ENCODE data around the gene NRXN3.

The NRXN3 gene

DNA sequence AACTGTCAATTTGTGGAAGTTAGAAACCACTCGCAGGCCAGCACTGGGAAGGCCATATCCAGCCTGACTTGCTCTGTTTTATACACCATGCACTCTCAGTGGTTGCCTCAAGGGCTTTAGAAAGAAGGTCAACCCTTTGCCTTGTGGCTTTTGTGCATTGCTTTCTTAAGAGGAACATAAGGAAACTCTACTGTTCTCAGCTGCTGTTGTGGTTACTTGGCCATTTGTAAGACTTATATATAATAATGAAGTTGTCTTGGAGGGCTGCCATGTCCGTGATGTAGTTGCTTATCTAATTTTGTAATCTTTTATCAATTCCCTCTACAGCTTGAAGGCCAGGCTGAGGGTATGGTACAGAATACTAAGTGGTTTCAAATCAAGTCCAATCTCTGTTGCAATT is 1403.3 kb downstream of the NRXN3 start:
- no peak for DNase-seq

DNA sequence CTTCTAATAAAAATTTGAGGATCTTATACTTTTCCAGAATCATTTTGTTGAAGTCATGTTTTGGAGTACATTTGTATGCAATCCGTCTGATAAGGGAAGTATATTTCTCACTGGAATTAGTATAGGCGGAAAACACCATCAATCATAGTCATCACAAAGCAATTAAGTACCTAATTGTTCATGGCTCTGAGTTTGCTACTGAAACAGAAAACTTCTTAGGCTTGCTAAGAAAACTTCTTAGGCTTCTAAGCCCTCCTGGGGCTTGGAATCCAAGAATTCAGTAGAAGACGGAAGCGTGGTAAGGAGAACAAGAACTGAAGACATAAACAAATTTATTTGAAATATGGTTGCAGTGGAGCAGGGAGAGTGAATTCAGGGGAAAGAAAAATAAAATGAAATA is 1404.9 kb downstream of the NRXN3 start:
- DNase-seq = no peak

DNA sequence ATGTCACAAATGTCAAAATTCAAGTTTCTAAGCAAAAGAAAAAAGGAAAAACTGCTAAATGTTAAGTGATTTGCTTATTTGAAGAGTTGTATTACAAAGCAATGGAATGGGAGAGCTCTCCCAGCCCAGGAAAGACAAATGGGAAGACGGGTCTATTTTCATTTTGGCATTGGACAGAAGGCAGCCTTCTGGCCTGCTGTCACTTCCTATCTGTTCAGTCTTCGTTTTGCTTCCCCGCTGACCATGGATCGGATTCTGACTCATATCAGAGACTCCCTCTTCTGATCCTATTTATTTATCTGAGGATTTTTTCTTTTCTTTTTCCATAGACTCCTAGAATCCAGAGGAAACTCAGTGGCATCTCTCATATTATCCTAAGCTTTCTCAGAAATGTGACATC is 1406.3 kb downstream of the NRXN3 start:
- no peak for DNase-seq

DNA sequence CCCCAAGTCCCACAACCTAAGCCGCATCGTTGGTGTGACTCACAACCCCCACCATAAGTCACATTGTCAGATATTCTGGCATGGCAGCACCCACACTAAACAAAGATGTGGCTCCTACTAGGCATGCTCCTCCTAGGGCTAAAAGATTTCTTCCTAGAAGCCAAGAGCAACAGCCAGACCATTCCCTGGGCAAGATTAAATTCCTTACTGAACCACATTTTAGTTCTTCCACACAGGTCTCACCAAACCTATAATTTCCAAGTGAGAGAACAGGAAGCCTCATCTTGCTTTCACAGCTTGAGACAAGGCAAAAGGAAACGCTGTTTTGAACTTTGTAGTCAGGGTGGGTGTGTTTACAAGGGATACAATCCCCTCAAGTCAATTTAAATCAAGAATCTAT is 1408.3 kb downstream of the NRXN3 start:
- DNase-seq = no peak

DNA sequence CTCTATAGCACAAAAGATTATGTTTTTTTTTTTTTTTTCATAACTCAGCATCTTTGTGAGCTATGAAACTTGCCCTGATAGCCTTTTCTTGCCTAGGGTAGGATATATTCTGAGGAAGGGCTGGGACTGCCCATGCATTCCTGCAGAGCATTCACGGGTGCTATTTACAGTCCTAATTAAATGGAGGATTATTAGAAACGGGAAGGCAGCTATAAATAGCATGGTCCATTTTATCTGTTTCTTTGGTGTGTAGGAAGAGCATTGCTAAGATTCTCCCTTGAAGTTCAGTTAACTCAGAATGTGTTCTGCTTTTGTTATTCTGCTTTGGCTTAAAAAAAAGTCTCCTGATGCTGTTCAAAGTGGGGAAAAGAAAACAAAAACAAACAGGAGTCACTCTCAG is 1410.2 kb downstream of the NRXN3 start:
- DNase-seq = no peak

DNA sequence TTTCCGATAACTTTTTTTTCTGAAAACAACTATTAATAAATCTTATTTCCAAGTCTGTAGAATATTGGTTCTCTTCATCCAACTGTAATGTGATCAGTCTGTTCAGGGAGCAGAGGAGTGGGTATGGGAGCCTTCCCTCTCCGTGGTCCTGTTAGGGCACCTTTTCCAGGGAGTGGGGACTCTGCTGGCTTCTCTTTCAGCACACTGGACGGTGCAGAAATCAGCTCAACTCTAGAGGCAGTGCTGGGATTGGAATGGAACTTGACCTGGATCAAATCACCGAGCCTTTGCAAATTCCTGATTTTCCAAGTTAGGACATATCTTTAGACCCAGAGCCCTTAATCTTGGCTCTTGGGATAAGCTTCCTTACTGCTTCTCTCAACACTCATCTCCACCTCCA is 1410.7 kb downstream of the NRXN3 start:
- no peak for DNase-seq

DNA sequence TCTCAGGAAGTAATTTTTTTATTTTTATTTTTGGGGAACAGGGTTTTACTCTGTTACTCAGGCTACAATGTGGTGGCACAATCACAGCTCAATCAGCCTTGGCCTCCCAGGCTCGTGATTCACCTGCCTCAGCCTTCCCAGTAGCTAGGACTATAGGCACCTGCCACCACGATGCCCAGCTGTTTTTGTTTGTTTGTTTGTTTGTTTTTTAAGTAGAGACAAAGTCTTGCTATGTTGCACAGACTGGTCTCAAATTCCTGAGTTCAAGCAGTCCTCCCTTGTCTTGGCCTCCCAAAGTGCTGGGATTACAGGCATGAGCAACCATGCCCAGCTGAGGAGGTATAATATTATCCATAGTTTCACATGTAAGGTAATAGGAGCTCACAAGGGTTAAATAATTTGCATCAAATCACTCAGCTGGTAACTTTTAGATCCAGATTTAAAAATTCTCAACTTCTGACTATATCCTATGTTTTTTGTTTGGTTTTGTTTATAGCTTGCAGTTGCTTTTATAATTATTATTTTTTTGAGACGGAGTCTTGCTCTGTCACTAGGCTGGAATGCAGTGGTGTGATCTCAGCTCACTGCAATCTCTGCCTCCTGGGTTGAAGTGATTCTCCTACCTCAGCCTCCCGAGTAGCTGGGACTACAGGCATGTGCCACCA is 1411.9 kb downstream of the NRXN3 start:
- DNase-seq = no peak

DNA sequence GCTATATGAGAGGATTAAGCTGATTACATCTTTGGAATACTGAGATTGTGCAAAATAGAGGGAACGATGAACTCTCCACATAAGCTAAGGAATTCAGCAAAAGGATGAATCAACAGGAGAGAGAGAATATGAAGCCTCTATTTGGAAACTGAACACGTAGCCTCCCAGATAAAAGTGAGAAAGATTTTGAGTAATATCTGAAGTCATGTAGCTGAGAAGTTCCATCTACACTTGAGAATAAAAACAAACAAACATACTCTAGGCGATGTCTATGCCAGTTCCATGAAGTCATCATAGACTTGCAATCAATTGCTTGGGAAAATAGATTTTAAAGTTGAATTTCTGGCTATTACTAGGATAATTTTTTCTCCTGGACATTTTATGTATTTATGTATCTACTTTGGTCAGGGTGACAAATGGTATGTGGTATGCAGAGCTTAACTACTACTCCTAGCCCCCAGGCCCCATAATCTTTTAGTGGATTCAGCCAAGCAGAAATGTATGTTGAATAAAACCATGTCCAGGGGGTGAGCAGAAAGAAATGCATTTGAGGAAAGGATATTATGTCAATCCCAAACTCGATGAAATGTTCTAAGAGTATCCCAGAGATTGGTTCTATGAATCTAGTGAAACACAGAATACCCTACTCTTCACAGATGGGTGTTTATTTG is 1413.7 kb downstream of the NRXN3 start:
- DNase-seq = no peak

DNA sequence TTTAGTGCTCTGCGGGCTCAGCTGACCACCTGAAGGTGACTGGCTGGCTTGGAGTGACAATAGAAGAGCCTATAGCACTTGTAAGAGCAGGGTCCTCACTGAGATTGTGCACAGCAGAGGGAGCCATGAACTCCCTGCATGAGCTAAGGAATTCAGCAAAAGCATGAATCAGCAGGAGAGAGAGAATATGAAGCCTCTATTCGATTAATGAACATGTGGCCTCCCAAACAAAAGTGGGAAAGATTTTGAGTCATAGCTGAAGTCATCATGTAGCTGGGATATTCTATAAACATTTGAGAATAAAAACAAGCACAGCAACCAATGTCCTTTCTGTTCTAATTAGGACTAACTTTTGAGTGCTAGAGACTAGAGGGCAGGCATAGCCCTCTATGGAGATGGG is 1414.5 kb downstream of the NRXN3 start:
- DNase-seq = no peak

DNA sequence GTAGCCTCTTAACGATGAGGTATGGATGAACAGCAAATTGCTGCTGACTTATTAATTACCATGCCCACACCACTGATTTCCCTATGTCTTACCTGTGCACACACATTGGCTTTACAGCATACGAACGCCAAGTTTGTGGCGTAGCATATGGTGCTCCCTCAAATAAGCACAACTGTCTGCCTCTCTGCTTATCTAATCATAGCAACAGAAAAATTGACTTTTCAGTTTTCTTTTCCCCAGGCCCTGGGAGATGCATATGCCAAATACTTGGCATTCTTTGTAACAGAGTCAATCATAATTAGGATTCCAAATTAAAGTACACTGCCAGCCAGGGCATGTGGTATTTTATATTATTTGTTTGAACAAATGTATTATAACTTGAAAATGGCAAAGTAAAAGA is 1415.7 kb downstream of the NRXN3 start:
- no peak for DNase-seq

DNA sequence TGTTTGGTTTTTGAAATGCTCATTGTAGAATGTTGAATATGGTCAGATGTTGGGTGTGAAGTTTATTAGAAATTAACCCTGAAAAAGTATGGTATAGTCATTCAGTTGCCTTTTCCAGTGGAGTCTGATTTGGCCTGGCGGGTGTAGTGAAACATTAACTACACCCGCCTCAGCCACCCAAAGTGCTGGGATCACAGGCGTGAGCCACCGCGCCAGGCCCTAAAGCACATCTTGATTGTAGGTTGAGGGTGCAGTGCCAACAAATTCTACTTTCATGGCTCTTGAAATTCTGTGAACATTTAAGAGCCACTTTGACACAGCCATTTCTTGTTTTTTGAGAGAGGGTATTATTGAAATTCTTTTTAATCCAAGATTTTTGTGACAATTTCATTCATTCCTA is 1416.2 kb downstream of the NRXN3 start:
- DNase-seq = no peak

DNA sequence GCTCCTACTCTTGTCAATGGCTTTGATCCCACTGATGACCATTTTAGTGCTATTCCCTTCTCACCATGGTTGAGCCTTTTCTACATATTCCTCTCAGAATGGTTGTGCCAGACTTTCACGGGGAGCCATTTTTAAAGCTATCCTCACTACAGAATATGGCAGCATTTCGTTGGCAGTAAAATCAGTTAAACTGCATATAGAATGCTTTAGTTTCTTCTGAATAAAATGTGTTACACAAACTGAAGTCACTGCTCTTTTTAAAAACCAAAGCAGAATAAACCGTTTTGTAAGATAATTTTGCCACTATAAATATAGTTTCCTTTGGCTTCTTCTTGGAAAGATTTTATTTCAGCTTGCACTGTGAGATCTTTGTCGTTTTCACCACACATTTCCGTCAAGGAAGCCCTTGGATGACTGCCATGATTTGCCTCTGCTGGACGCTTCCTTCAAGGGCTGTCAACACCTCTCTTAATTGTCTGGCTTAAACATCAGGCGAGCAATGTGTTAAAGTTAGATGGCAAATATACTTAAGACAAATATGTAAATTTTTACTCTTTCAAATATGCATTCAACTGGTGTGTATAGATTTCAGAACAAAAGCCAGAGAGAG is 1416.9 kb downstream of the NRXN3 start:
- DNase-seq = no peak

DNA sequence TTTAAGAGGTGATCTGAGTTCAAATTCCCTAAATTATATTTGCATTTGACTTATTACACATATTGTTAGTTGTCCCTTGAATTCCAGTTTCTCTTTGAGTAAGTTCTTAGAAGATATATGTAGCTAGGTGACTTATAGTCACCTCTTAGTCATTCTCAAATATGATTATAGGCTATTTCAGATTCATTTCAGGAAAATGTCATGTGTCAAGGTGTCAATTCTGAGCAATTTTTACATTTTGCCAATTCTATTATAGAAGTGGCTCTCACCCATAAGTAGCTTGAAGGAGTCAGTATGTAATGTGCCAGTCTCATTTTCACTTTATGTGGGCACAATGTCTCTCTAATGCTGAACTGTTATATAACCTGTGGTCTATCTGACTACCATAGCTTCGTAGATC is 1417.7 kb downstream of the NRXN3 start:
- DNase-seq = no peak

DNA sequence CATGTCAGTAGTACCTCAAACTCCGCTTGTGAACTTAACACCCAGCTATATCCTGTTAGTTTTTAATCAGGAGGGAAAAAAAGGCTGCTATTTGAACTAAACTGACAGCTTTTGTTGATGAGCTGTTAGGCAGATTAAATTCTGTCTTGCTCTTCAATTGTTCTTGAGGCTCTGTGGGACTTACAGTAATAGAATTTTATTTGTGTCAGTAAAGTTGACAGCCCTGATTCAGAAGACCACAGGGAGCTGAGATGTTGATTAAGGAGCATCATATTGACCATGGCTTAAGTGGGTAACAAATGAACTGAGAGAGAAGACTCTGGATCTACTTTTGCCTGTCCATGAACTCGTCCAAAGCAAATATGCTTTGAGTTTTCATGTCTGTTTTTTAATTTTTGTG is 1418.2 kb downstream of the NRXN3 start:
- DNase-seq = no peak

DNA sequence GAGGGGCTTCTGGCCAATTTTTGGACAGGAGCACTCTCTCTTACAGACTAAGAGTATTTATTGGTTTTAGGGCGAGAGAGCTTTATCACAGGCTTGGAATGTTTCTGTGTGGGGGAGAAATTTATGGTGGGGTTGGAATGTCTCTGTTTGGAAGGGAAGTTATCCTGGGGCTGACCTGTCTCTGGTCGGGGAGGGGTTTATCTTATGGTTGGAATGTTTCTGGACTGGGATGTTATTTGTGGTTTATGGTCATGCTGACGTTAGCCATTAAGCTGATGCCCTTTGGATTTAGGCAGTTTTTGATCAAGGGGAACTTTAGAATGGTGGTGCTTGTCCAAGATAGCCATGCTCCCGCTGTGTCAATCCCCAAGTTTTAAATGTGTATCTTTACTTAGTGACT is 1426.4 kb downstream of the NRXN3 start:
- DNase-seq = no peak

DNA sequence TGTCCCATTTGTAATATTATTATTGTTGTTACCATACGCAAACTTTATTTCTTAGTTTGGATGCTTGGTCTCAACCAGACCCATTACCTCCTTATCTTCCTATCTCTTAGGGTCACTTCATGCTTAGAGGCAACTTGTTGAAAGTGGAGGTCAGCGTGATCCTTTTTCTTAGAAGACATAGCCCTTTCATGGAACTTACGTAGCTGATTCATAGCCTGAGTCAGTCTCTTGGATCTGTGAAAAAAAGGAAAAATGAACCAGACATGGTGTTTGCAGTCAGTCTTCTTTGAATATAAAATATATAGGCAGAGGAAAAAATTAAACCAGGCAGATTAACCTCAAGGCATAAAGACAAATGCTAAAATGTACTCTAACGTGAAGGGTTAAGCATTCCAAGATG is 1427.4 kb downstream of the NRXN3 start:
- DNase-seq = no peak

DNA sequence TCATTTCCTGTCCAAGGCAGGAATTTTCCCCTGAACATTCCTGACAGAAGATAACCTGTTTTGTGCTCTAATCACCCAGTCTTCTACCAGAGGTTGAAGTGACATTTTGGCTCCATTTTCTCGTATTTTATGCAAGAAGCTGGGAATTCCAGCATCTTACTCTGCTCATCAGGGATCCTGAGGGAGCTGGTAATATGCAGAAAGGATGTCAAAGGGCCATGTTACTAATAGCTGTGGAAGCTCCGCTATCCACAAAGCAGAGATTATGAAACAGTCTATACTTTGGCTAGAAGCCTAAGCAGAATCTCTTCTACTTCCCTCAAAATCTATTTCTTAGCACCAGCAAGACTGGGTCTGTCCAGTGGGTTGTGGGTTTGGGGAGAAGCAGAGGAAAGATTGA is 1428.2 kb downstream of the NRXN3 start:
- DNase-seq = no peak

DNA sequence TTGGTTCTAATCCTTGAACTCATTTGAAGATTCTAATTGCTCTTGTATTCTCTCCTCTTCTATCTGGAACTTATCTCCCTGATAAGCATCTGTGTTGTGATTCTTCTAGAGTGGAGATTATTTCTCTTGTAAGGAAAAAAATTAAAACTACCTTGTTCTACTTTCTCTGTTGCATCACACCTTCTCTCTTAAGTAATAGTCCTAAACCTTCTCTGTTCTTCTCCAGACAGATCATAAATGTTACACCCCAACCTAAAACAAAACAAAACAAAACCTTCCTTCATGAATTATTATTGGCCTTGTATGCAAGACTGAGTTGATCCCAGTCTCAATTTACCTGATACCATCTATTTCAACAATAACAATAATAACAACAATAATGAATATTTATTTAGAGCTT is 1429.1 kb downstream of the NRXN3 start:
- DNase-seq = no peak

DNA sequence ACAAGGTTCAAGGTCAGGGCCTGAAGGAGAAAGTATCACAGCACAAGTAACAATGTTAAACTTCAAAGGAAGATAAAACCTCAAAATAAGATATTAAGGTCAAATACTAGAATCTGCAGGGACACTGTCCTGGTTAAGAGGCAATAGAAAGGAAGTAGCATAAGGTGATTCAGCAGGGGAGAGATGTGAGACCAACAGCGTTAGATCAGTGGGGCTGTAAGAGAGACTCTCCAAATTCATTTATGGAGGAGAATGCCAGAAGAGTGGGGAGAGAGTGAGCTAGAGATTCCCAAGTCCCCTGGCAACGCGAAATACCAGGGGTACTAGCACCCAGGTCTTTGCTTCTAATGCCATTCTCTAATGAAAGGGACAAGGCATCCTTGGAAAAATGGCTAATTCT is 1430.2 kb downstream of the NRXN3 start:
- no peak for DNase-seq

DNA sequence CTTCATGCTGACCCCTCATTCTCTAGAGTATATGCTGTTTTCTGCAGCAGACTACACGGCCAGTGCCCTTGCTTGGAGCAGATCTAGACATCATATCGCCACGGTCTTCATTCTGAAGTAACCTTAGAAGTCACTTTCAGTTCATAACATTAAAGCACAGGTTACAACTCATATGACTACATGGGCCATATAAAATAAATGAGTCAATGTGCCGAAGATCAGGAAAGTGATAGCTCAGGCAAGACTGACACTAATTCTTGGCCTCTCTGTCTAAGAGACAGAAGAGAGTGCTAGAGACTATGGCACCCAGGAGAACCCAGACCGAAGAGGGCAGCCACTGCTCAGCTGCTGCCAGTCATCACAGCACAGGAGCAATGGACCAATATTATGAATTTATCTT is 1431.4 kb downstream of the NRXN3 start:
- DNase-seq = no peak

DNA sequence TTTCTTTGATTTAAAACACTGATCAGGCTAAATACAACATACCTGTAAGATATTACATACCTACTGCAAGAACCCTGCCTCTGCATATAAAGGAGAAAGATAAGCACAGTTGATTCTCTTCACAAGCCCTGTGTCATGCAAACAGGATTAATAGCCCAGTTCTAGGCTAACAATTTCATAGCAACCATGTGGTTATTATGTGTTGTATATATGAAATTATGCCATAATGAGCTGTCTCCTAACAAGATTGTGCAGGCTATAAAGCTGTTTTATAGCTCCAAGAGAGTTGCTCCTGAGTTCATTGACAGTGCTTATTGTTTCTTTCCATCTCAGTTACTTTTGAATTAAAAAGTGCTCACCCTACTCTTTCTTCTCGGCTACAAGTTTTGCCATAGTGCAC is 1431.9 kb downstream of the NRXN3 start:
- DNase-seq = no peak

DNA sequence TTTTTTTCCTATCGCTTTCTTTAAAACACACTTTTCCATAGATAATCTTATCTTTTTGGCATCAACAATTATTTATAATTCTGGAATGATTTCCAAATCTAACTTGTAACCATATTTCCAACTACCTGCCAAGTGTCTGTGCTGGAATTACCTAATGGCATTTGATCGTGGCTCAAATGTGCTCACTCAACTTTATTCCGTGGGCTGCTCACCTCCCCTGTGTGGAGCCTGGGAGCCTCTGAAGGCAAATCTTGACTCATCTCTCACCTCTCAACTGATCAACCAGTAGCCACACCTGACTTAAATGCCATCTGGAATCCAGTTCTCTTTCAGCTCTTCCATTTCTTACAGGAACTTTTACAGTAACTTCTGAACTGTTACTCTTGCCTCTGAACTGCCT is 1432.6 kb downstream of the NRXN3 start:
- DNase-seq = no peak

DNA sequence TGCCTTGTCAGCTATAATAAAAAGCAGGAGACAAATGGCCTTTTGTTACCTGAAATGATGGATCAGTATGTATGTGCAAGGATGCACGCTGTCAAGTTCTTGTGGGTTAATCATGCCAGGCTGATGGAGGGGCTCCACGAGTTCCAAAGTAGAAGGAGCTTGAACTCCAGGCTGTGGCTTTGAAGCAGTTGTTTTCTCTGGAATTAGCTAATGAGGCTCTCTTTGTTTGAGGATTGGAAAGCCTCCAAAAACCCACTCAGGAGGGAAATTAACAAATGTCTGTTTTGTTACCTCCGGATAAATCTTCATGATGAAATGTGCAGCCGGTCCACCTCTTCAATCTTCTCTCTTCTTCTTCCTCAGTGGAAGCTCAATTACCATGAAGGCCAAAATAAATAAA is 1435.7 kb downstream of the NRXN3 start:
- no peak for DNase-seq

DNA sequence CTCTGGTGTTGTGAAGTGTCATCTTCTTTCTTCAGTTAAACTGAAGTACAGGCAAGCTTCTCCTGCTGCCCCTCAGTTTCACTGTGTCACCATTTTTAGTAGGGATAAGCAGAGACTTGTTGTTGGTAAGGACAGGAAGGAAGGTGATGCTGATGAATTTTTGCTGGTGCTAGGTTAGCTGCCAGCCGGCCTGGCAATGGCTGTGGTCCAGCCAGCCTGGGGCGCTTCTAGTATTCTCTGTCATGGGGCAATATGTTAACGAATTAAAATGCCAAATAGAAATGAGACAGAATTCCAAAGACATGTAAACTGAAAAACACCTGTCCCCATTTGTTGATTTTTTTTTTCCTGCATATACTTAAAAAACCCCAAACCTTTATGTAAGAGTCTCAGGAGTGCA is 1438.3 kb downstream of the NRXN3 start:
- no peak for DNase-seq

DNA sequence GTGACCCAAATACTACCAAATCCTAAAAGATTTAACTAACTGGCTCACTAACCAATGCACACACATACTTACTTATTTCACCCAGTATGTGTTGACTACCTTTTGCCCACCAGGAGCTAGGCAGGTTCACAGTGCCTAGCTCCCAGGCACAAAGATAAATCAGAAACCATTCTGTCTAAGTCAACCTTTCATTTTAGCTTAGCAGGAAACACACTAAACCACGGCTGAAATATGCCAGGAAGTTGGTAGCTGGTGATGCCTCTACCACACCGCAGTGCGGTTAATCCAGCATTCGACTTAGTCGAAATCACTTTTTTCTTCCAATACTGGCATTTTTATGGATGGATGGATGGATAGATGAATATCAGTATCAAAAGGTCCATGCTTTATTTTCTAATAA is 1443.5 kb downstream of the NRXN3 start:
- DNase-seq = no peak
